H1 (cell line): ENCODE measurements around the gene DISC1. TPM values are rescaled to one million over a fixed set of nuclear protein-coding genes. Genes with fewer than 3 reads are reported as not detected.

Source experiments
- FOSL1 ChIP-seq: IDR thresholded peaks from 2 replicates; pipeline ENCODE4 v1.6.1; 2011; ENCODE audit warnings: mild to moderate bottlenecking, low read depth, low read length, moderate library complexity; ENCODE audit not compliant: insufficient read depth
- HDAC6 ChIP-seq: IDR thresholded peaks from one replicate; pipeline ENCODE4 v1.7.1; 2012; ENCODE audit warnings: low read depth, mild to moderate bottlenecking, inconsistent platforms, low read length, moderate library complexity
- RBBP5 ChIP-seq: IDR thresholded peaks from 2 replicates; pipeline ENCODE4 v1.7.1; 2012; ENCODE audit warnings: low read depth, mild to moderate bottlenecking, inconsistent platforms, low read length, moderate library complexity, borderline replicate concordance
- RNF2 ChIP-seq: fragments of 200-900, 300-1000 bp; sonication (generic); IDR thresholded peaks from 2 replicates; pipeline ENCODE4 v1.7.1; 2016; ENCODE audit warnings: borderline replicate concordance, low read depth, mild to moderate bottlenecking, antibody characterized with exemption, low read length; ENCODE audit not compliant: poor library complexity, severe bottlenecking; ENCODE audit errors: missing control alignments
- SIN3A ChIP-seq, 2 experiments: IDR thresholded peaks in 1 of 2; conservative IDR thresholded peaks in 1 of 2; 2 replicates each; pipeline ENCODE4 v1.6.1; 2011 to 2012; ENCODE audit warnings: low read length in 2 of 2, improper control_type of control experiment in 1 of 2, low read depth in 1 of 2, mild to moderate bottlenecking in 1 of 2
- SRF ChIP-seq: IDR thresholded peaks from 2 replicates; pipeline ENCODE4 v1.6.1; 2011; ENCODE audit warnings: mild to moderate bottlenecking, low read depth, low read length, moderate library complexity
- TBP ChIP-seq: IDR thresholded peaks from 2 replicates; pipeline ENCODE4 v1.6.1; 2011; ENCODE audit warnings: low read depth, low read length, improper control_type of control experiment
- polyA plus RNA-seq, 7 experiments: library from polyadenylated mRNA; depleted of rRNA in 3 of 7; stranded (reverse) in 5 of 7; unstranded in 2 of 7; fragments of >200 nt in 5 of 7; fragments of 200-250 nt in 2 of 7; gene quantifications; 1 replicate in 5 of 7; 2 replicates in 1 of 7; 4 replicates in 1 of 7; pipeline versions ENCODE4 v1.2.1 to v1.2.3, GENCODE V29; 2011 to 2013; ENCODE audit warnings: missing spikeins in 2 of 7, mixed read lengths in 2 of 7
- small RNA-seq: library from polyadenylated mRNA; stranded (forward); fragments of <200 nt; extraction: miRNeasy Mini kit (QIAGEN cat#:217004); gene quantifications from one replicate; pipeline ENCODE3, GENCODE V24; 2013; ENCODE audit not compliant: insufficient read depth
- total RNA-seq: library from RNA; stranded (reverse); fragmentation: NEBNext Ultra II Directional; extraction: Animal tissue kit (Norgen Biotek cat#: 25700); gene quantifications from 2 replicates; pipeline ENCODE4 v1.2.1, GENCODE V29; 2021

DISC1 gene
- total and polyA plus RNA-seq, 2 of the 8 experiments (the other 6 are each of a cell fraction or from before 2014, with no cell fraction given): 1.1 to 3.5 TPM

GRCh38 chr1:232090816-232091215 is 464.2 kb downstream of the DISC1 start (continued):
- no peak for TF ChIP-seq HDAC6
- TF ChIP-seq RBBP5: no peak
- no peak for TF ChIP-seq RNF2
- no peak for TF ChIP-seq SRF
- no peak for TF ChIP-seq SIN3A (conservative IDR thresholded peaks at IDR 0.05 in 1 of 2, IDR thresholded peaks at IDR 0.05 in 1 of 2; ENCODE audit: low read depth in 1 of 2, low read length in 2 of 2)
- TF ChIP-seq FOSL1: no peak
- TF ChIP-seq TBP: no peak
- TF ChIP-seq, all 59 proteins: peak for 0

Small RNA genes within 50 kb of the gene (small RNA-seq; reads per million reads assigned to genes)
- gene RF02102 (not detected), gene RNU5A-5P (not detected)

Other genes starting within 250 kb of the DISC1 start
- gene EGLN1, start 204.5 kb upstream of the DISC1 start, total RNA-seq: 6.1 and 6.4 TPM in 2 replicates
- gene EGLN1, start 204.5 kb upstream of the DISC1 start, polyA plus RNA-seq (2011; rRNA removed): 2.3 and 4.0 TPM in 2 replicates
- 34.0 and 37.0 TPM in 2 replicates for gene TSNAX, start 98.1 kb upstream of the DISC1 start, total RNA-seq
- gene TSNAX, start 98.1 kb upstream of the DISC1 start, polyA plus RNA-seq (2011; rRNA removed): 5.7 and 7.7 TPM in 2 replicates